GM19099 (cell line): ENCODE measurements around the gene GRIK4.

Source experiments
- POLR2A ChIP-seq: IDR thresholded peaks from 3 replicates; pipeline ENCODE4 v1.6.1; 2011; ENCODE audit warnings: low read depth; ENCODE audit not compliant: insufficient read length; ENCODE audit errors: extremely low read depth

Gene GRIK4

DNA sequence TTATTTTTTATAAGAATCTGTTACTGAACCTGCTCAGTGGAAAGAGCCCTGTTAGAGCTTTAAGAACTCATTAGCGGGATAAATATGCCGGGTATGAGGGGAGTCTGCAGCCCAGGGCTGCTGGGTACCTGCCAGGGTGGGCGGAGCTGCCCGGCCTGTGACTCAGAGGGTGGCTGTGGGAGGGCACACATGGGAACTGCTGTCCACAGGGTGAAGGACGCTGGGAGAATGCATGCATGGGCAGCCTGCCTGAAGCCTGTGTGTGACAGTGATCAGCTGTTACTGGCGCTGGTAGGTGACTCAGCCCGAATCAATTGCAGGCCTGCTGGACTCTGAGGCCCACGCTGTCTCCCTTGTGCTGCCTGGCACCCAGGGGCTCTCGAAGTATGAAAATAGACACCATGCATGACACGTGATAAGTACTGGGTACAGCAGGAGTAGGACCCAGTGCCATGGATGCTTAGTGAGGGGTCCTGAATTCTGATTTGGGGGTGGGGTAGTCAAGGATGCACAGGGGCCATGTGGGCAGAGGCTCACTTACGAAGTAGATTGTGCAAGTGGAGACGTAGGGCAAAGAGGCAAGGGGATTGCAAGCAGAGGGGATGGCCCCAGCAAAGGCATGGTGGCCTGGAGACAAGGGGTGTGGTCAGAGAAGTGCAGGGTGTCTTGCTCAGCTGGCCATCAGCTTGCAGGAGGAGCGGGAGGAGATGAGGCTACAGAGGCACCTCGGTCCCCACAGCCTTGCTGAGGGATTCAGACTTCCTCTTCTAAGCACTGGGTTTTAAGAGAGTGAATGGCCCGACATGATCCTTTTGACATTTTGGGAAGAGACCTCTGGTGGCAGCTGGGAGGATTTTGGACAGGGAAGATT, 36.5 kb downstream of the GRIK4 start:
- no peak for TF ChIP-seq POLR2A

DNA sequence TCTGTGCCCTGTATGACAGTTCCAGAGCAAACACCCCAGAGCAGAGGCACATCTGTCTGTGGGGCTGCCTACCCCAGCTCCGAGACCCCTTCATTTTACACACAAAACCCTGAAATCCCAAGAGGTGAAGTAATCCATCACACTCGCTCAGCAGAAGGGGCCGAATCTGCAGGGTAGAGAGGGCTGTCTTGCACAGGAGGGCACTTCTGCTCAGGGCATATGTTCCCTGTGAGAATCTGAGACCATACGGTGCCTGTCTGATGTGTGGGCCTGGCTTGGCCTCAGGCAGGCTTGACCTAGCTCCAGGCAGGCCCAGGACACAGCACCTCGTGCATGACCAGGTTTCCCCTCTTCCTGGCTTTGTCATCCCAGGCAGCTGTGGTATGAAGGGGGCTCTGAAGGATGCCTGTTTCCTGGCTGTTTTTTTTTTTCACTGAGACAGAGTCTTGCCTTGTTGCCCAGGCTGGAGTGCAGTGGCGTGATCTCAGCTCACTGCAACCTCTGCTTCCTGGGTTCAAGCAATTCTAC, 37.2 kb downstream of the GRIK4 start:
- no peak for TF ChIP-seq POLR2A

DNA sequence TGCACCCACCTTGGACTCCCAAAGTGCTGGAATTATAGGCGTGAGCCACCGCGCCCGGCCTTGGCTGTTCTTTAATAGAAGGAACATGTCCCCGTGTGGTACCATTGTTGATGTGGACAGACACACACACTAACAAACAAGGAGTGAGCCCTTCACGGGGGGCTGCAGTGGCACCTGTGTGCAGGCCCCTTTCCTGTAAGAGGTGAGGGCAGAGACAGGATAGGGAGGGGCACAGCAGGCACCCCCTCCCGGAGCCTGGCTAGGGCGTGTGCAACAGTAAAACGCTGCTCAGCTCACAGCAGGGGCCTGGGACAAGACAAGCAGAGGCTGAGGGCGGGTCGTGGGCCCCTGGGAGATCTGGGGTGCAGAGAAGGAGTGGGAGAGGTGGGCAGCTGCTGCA, 37.8 kb downstream of the GRIK4 start:
- TF ChIP-seq POLR2A, result no peak

DNA sequence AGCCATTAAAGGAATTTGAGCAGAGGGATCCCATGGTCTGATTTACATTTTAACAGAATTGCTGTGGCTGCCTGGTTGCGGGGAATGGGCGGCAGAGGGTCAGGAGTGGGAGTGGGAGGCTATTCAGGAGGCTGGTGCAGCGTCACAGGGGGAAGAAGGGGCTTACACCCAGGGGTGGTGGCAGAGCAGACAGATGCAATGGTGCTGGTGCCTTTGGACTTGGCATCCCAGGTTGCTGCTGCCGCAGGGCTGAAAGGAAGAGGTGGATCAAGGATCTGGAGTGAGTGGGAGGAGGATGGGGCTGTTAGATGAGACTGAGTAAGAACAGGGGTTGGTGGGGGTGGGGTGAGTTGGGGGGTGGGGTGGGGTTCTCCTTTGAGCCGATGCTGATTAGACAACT, 38.5 kb downstream of the GRIK4 start:
- no peak for TF ChIP-seq POLR2A

DNA sequence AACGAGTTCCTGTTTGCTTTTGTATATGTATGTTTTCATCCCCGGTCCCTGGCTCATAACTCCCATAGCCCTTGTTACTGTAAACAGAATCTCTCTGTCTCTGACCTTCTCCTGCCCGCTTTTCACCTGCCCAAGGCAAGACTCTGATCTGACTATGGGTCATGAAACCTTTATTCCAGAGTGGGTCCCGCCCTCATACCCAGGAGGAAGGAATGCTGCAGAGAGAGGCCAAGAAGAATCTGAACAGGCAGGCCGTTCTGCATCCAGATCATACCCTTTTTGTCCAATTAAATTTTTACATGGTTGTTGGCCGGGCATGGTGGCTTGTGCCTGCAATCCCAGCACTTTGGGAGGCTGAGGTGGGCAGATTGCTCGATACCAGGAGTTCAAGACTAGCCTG, 39.6 kb downstream of the GRIK4 start:
- TF ChIP-seq POLR2A, result no peak

DNA sequence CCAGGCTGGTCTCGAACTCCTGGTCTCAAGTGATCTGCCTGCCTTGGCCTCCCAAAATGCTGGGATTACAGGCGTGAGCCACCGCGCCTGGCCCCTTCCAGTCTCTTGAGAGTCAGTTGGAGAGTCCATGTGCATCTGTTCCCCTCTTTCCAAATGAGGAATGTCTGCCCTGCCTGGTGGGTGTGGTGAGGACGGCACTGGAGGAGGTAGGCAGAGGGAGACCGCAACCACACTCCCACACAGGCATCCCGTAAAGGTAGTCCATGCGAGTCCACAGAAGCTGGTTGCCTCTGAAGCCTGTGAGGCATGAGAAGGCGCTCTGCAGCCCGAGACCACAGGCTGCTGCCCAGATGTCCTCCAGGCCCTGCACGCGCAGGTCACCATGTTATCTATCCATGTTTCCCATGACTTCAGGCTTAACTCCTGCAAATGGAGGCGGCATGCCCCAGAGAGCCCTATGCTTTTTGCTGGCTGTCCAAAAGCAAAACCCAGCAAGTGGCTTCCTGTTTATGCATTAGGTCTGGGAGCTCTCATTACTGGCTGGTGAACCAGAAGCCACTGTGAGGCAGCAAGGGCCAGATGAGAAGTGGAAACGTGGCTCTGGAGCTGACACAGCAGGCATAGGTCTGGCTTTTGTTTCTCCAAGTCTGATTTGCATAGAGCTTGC, 43.4 kb downstream of the GRIK4 start:
- TF ChIP-seq POLR2A, result no peak

DNA sequence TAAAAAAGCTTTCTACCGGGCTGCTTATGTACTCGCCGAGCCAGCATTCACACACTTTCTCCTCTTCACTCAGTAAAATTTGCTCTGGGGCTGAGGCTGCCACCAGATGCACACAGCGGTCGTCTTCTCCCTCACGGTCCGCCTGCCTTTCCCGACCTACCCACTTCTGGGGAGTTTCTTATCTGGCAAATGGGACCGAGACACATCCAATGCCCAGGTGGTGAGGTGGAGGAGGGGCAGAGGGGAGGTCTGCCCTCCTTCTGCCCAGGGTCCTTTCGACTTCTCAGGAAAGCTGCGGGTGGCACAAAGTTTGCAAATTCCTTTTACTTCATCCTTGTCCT, 43.9 kb downstream of the GRIK4 start:
- no peak for TF ChIP-seq POLR2A

DNA sequence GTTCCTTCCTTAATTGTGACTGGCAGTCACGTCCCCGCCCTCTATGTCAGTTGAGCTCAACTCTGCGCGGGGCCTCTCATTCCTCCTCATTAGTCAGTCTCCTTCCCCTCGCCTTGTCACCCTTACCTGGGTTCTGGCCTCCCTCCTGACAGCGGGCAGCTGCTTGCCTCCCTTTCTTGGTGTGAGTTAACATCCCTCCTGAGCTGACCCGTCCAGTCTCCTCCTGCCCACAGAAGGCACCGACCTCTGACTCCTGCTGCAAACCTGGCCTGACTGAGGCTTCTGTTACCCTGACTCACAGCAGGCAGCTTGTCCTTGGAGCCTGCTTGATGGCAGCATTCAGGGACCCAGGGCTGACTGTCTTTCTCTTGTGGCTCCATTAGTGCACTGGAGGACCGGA, 45.2 kb downstream of the GRIK4 start:
- no peak for TF ChIP-seq POLR2A

DNA sequence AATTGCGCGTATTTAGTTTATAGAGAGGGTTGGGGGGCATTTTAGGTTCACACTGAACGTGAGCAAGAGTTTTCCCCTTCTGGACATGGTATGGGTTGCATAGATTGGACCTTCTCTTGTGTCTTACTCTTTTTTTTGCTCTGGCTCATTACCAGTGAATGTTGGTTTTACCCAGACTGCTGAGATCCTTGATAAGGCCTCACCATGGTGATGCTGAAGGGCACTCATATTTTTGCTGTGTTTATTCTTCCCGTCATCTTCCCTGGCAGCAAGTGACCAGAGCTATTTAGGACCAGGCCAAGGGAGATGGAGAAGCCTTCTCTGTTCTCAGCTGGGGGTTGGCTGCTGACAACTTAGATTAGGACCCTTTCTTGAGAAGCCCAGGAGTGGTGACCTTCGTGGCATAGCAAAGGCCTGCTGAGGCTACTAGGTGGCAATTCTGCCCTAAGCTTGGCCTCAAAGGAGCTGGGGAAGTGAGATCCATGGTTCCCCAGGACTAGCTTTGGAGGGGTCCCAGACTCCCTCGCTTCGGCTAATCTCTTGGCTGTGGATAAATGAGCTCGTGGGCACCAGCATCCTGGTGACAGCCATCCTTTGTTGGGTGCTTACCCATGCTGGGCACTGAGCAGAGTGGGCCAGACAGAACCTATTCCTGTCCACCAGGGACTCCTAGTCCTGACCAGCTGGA, 47.3 kb downstream of the GRIK4 start:
- no peak for TF ChIP-seq POLR2A

DNA sequence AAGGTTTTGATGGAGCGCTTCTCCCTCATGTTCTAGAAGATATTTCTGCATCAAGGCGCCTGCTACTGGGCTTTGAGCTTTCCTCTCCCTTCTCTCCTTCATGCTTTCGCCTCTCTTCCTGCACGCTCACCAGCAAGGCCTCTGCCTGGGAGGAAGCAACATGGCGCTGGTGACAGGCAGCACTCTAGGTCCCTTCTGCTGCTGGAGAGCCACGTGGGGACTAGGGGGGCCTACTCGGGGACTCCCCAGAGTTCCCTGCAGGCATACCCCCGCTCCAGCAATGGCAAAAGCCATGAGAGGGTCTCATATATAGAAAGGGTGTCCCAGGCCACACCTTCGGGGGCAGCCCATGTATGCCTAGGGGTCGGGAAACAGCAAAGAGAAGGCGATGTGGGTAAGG, 49.7 kb downstream of the GRIK4 start:
- no peak for TF ChIP-seq POLR2A

DNA sequence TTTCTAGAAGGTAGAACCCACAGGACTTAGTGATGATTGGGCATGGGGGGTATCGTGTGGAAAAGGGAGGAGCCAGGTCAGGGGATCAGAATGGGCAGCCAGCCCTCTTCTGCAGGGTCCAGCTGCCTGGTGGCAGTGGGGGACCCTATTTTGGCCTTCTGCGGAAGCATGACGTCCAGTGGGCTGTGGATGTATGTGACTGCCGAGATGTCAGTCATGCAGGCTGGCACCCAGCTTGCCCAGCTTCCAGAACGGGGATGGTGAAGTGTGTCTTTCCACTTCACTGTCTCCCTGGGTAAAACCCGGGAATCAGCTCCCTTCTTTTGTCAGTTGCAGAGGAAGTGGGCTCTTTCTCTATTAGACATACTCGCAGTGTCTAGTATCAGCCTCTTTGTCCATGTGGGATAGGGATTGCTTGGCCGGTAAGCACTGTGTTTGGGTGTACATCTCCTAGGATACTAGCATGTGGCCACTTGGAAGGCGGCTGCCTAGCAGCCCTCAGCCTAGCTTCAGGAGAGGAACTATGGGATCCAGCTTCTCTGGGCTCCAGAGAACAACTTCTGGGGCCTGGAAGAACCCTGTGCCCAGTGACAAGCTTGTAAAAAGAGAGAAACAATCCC, 51.4 kb downstream of the GRIK4 start:
- TF ChIP-seq POLR2A, result no peak

DNA sequence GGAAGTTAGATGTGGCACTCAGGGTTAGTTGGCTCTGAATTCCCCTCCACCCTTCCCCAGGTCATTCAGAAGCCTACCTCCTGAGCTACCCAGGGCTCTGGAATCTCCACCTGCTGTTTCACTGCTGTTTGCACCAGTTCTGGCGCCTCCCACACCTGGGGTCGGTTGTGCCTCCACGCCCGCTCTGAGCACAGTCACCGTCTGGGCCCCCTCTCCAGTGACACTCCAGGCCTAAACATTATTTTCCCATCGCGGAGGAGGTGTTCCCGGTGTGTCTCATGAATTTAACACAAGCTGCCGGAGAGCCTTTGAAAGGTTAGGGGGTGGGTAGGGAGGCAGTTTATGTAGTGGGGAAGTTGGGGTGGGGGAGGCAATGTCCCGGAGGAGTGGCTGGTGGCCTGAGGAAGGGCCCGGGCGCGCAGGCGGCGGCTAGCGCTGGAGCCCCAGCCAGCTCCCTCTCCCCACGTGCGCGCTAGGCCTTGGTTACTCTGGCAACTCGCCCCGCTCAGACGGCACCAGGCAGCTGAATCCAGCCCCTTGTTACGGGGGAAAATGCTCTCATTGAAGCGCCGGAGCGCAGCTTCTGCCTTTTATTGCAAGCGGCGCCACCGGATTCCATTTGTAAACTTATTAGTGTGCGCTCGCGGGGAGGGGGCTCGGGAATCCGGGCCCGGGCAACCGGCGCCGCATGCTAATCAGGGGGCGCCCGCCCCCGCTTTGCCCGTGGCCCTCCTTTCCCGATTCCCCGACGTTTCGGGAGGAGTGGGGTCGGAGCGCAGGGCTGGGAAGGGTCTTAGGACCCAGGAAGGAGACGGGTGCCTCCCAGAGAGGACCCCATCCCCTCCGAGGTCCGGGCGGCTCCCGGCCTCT, 52.4 kb downstream of the GRIK4 start:
- TF ChIP-seq POLR2A, result no peak

DNA sequence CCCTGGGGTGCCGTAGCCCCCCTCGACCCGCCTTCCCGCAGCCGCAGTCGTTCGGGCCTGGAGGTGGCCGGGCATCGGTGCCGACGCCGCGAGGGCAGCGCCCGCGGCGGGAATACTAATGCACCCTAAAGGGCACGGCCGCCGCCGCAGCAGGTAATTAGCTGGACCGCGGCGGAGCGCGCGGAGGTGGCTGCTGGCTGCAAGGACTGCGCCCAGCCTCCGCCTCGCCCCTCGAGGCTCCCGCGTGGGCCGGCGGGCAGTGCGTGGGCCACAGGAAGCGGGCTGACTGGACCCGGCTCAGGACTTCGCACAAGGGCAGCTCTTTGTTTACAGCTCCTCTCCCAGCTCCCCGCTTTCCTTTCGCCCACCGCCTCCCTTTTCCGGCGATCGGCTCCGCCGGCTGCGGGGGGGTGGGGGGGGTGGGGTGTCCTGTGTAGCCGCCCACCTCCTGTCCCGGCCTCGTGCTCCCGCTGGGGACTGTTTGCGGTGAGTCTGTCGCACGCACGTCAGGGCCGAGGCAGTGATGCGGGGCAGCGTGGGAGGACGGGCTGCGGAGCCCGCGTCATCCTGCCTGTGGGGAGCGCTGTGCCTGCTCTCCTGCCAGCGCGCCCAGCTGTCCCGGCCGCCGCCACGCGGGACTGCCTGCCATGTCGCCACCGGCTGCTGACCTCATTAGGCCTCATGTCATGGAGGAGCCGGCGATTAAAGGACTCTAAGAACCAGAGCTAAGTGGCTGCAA, 53.2 kb downstream of the GRIK4 start:
- no peak for TF ChIP-seq POLR2A
